ENCODE data around the gene ROR2.

GRCh38 chr9:91902475-91903125 lies 47.4 kb downstream of the ROR2 start:
- no peak for TF ChIP-seq CTCF (IDR thresholded peaks at IDR 0.05; ENCODE audit: borderline replicate concordance, extremely low read depth, low read length, poor library complexity, severe bottlenecking)
- TF ChIP-seq EZH2 (IDR thresholded peaks at IDR 0.05; ENCODE audit: borderline replicate concordance, low read depth, low read length, severe bottlenecking): no peak
